ENCODE results near the gene SPATA24.

DNA sequence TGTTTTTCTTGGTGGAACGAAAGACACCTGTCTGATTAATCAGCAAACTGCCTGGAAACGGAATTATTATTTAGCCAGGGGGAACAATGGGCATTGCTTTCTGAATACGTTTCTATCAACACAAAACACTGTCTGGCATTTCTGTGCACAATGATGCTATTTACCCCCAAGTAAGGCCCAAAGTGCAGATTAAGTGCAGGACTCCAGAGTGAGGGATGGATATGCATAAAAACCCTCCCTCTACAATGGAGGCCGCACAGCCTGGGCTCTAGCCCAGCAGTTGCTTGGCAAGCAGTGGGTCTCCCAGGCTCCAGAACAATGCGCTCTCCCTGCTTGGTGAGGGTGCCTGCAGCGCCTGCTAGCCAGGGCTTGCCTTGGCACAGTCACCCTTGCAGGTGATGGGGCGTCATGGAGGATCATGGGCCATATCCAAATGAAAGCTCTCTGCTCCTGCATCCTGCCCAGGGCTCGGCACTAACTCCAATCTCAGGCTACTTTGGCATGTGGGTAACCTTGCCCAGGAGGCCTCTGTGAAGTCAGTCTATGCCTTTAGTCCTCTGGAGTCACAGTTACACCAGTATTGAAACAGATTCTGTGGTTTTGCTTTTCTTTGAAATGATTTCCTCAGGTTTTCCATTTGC, 11.5 kb upstream of the SPATA24 start:
- TF ChIP-seq, protein P1, sequence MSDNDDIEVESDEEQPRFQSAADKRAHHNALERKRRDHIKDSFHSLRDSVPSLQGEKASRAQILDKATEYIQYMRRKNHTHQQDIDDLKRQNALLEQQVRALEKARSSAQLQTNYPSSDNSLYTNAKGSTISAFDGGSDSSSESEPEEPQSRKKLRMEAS (IDR thresholded peaks at IDR 0.05): no peak
- no peak for TF ChIP-seq CTCF (IDR thresholded peaks at IDR 0.05)
- TF ChIP-seq CHD4 (IDR thresholded peaks at IDR 0.05; ENCODE audit: borderline replicate concordance): no peak
- TF ChIP-seq CEBPB (IDR thresholded peaks at IDR 0.05): no peak
- TF ChIP-seq JUN (IDR thresholded peaks at IDR 0.05): no peak
- TF ChIP-seq HDAC2 (IDR thresholded peaks at IDR 0.05): no peak
- TF ChIP-seq, protein P2, sequence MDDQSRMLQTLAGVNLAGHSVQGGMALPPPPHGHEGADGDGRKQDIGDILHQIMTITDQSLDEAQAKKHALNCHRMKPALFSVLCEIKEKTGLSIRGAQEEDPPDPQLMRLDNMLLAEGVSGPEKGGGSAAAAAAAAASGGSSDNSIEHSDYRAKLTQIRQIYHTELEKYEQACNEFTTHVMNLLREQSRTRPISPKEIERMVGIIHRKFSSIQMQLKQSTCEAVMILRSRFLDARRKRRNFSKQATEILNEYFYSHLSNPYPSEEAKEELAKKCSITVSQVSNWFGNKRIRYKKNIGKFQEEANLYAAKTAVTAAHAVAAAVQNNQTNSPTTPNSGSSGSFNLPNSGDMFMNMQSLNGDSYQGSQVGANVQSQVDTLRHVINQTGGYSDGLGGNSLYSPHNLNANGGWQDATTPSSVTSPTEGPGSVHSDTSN (IDR thresholded peaks at IDR 0.05): no peak
- no peak for TF ChIP-seq RAD21 (conservative IDR thresholded peaks at IDR 0.05 in 1 of 2, IDR thresholded peaks at IDR 0.05 in 1 of 2)
